Hepatocyte (in vitro differentiated cells): ENCODE results near the gene TEX22. TPM values are rescaled to one million over a fixed set of nuclear protein-coding genes. Genes with fewer than 3 reads are reported as not detected.

ENCODE experiments used
- DNase-seq: peaks from one replicate; pipeline ENCODE4 v3.0.0-alpha.2; 2016; ENCODE audit warnings: low spot score
- H2AFZ ChIP-seq: fragments of 200-600 bp; sonication (generic); 2 replicates; pipeline ENCODE4 v1.6.0; 2016; ENCODE audit warnings: antibody characterized with exemption, mild to moderate bottlenecking
- H3K27ac ChIP-seq: fragments of 200-600 bp; sonication (generic); 2 replicates; pipeline ENCODE4 v1.5.1; 2016; ENCODE audit warnings: mild to moderate bottlenecking
- H3K27me3 ChIP-seq: fragments of 200-600 bp; sonication (generic); 2 replicates; pipeline ENCODE4 v1.6.1; 2016
- H3K36me3 ChIP-seq: fragments of 200-600 bp; sonication (generic); replicated peaks from 2 replicates; pipeline ENCODE4 v1.5.1; 2016; ENCODE audit warnings: low read depth; ENCODE audit not compliant: insufficient read depth
- H3K4me1 ChIP-seq: fragments of 200-600 bp; sonication (generic); 2 replicates; pipeline ENCODE4 v1.5.1; 2016; ENCODE audit warnings: mild to moderate bottlenecking, moderate library complexity; ENCODE audit not compliant: insufficient read depth
- H3K4me2 ChIP-seq: fragments of 200-600 bp; sonication (generic); 2 replicates; pipeline ENCODE4 v1.6.0; 2016
- H3K4me3 ChIP-seq: fragments of 200-600 bp; sonication (generic); 2 replicates; pipeline ENCODE4 v1.5.1; 2016; ENCODE audit warnings: mild to moderate bottlenecking
- H3K79me2 ChIP-seq: fragments of 200-600 bp; sonication (generic); 2 replicates; pipeline ENCODE4 v1.6.0; 2017; ENCODE audit warnings: mild to moderate bottlenecking
- H3K9me2 ChIP-seq: fragments of 200-600 bp; sonication (generic); replicated peaks from 2 replicates; pipeline ENCODE4 v1.6.0; 2017; ENCODE audit warnings: mild to moderate bottlenecking; ENCODE audit not compliant: insufficient read depth
- H3K9me3 ChIP-seq: fragments of 200-600 bp; sonication (generic); 2 replicates; pipeline ENCODE4 v1.5.1; 2016; ENCODE audit warnings: low read depth, mild to moderate bottlenecking
- H4K20me1 ChIP-seq: fragments of 200-600 bp; sonication (generic); 2 replicates; pipeline ENCODE4 v1.6.0; 2016; ENCODE audit warnings: mild to moderate bottlenecking; ENCODE audit not compliant: insufficient read depth, poor library complexity, severe bottlenecking
- EZH2 ChIP-seq: fragments of 200-600 bp; sonication (generic); IDR thresholded peaks from 2 replicates; pipeline ENCODE4 v1.6.1; 2016; ENCODE audit warnings: antibody characterized with exemption, mild to moderate bottlenecking, borderline replicate concordance
- EZH2phosphoT487 ChIP-seq: fragments of 200-600 bp; sonication (generic); IDR thresholded peaks from one replicate; pipeline ENCODE4 v1.6.1; 2018; ENCODE audit warnings: antibody characterized with exemption, mild to moderate bottlenecking, low read depth, moderate library complexity; ENCODE audit not compliant: unreplicated experiment, severe bottlenecking
- WGBS: methylation state at CpG from one replicate; pipeline ENCODE4 v1.1.6; 2016; ENCODE audit warnings: low lambda C conversion rate; ENCODE audit errors: missing lambda C conversion rate; 5-methylcytosine and 5-hydroxymethylcytosine counted together
- polyA plus RNA-seq: library from polyadenylated mRNA; unstranded; fragments of >200 nt; fragmentation: Nextera tagmentation; extraction: Ambion mirVana; gene quantifications from 2 replicates; pipeline ENCODE4 v1.2.1, GENCODE V29; 2016
- total RNA-seq: library from RNA; depleted of rRNA; stranded (reverse); fragments of >200 nt; gene quantifications from 2 replicates; pipeline ENCODE4 v1.2.3, GENCODE V29; 2014
- TF ChIP-seq, protein P1 (sequence below): fragments of 200-600 bp; sonication (generic); IDR thresholded peaks from 2 replicates; pipeline ENCODE4 v1.5.1; 2016; ENCODE audit warnings: antibody characterized with exemption, mild to moderate bottlenecking; ENCODE audit not compliant: poor library complexity

TEX22 gene
- total and polyA plus RNA-seq, 2 experiments from 2014 or later: 0.76 TPM; not detected in 1

DNA sequence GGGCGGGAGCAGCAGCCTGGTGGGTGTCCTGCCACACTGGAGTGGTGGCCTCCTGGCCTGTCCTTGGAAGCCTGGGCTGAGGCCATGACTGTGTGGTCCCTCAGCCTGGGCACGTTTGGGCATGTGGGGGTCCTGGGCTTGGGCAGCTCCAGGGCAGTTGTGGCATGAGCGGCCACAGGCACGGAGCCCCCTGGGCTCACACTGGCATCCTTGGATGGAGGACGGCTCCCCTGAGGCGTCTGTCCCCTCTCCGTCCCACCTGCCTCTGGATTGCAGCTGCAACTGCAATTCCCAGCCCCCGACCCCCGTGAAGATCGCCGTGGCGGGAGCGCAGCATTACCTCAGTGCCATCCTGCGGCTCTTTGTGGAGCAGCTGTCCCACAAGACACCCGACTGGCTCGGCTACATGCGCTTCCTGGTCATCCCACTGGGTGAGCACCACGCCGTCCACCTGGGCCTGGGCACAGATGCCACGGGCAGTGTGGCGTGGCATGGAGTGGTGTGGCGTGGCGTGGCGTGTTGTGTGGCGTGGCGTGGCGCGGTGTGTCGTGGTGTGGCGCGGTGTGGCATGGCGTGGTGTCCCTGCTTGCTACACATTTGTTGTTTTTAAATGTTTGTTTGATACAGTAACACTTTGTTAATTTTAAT is 15.1 kb upstream of the TEX22 start:
- H4K20me1 ChIP-seq: no peaks in the 10 kb centered on the region
- H3K9me3 ChIP-seq: no peaks in the 10 kb centered on the region
- H3K27me3 ChIP-seq: no peaks in the 10 kb centered on the region
- TF ChIP-seq EZH2 (no peak), EZH2phosphoT487 (no peak)
- TF ChIP-seq, protein P1, sequence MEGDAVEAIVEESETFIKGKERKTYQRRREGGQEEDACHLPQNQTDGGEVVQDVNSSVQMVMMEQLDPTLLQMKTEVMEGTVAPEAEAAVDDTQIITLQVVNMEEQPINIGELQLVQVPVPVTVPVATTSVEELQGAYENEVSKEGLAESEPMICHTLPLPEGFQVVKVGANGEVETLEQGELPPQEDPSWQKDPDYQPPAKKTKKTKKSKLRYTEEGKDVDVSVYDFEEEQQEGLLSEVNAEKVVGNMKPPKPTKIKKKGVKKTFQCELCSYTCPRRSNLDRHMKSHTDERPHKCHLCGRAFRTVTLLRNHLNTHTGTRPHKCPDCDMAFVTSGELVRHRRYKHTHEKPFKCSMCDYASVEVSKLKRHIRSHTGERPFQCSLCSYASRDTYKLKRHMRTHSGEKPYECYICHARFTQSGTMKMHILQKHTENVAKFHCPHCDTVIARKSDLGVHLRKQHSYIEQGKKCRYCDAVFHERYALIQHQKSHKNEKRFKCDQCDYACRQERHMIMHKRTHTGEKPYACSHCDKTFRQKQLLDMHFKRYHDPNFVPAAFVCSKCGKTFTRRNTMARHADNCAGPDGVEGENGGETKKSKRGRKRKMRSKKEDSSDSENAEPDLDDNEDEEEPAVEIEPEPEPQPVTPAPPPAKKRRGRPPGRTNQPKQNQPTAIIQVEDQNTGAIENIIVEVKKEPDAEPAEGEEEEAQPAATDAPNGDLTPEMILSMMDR: no peak
- no peaks in the 10 kb centered on the region for H3K9me2 ChIP-seq
- H3K4me2 ChIP-seq: no peak overlapping the region
- no peaks in the 10 kb centered on the region for H3K36me3 ChIP-seq
- no peak overlapping the region for H3K4me3 ChIP-seq
- H3K4me1 ChIP-seq: no peaks in the 10 kb centered on the region
- no peak overlapping the region for H3K27ac ChIP-seq
- no peak overlapping the region for H2AFZ ChIP-seq
- no peaks in the 10 kb centered on the region for H3K79me2 ChIP-seq
- no peak for DNase-seq
- WGBS: 98% methylated on average over 32 of the region's 32 CpGs

DNA sequence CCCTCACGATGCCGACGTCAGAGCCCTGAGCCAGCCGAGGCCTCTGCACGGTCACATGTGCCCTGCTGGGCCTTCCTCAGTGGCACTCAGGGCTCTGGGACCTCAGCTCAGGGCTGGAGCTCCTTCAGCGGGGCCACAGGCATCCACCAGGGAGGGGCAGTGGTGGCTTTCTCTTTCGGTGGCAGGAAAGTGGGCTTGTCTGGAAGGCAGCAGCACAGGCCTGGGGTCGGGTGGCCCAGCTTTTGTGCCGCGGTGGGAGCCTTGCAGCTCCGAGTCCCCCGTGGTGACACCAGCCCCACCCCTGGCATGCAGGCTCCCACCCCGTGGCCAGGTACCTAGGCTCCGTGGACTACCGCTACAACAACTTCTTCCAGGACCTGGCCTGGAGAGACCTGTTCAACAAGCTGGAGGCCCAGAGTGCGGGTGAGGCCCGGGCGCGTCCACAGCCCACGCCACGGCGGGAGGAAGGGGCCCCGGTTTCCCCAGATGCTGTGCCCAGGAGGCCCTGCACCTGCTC is 14.2 kb upstream of the TEX22 start:
- Histone ChIP-seq H3K27me3 (no peaks in the 10 kb centered on the region), H3K36me3 (no peaks in the 10 kb centered on the region), H4K20me1 (no peaks in the 10 kb centered on the region), H3K9me3 (no peaks in the 10 kb centered on the region), H3K27ac (no peak overlapping the region), H3K9me2 (no peaks in the 10 kb centered on the region), H3K79me2 (no peaks in the 10 kb centered on the region), H3K4me2 (no peak overlapping the region), H2AFZ (no peak overlapping the region), H3K4me1 (no peaks in the 10 kb centered on the region), H3K4me3 (no peak overlapping the region)
- TF ChIP-seq, protein P1: no peak
- no peak for TF ChIP-seq EZH2phosphoT487
- no peak for TF ChIP-seq EZH2
- no peak for DNase-seq
- WGBS: 94% methylated on average over 22 of the region's 23 CpGs

DNA sequence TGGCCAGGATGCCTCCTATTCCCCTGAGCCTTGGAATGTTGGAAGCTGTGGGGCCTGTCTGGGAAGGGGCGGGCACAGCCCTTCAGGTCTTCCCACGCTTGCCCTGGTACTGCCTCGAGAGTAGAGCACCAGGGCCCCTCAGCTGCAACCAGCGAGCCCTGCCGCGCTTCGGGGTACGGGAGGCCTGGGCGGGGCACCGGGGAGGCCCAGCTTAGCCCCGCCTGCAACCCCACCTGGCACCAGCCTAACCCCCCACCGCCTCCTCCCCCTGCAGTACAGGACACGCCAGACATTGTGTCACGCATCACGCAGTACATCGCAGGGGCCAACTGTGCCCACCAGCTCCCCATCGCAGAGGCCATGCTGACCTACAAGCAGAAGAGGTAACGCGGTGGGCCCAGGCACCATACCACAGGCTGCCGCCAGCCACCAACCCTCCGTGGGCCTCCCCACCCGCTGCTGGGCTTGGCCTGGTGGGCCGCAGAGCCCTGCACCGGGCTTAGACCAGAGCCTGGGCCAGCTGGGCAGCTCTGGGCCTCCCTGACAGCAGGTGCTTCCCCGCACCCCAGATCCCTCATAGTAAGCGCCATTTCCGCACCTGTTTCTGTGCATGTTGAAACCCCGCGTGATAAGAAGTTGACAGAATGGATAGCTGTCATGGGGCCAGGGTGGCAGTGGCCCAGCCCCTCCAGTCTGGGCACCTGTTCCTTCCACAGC is 13.6 kb upstream of the TEX22 start:
- Histone ChIP-seq H3K9me2 (no peaks in the 10 kb centered on the region), H3K9me3 (no peaks in the 10 kb centered on the region), H3K4me3 (no peak overlapping the region), H2AFZ (no peak overlapping the region), H4K20me1 (no peaks in the 10 kb centered on the region), H3K27me3 (no peaks in the 10 kb centered on the region), H3K36me3 (no peaks in the 10 kb centered on the region), H3K27ac (no peak overlapping the region), H3K4me1 (no peaks in the 10 kb centered on the region), H3K4me2 (no peak overlapping the region), H3K79me2 (no peaks in the 10 kb centered on the region)
- 95% methylated on average over 20 of the region's 29 CpGs for WGBS
- TF ChIP-seq, protein P1: no peak
- no peak for TF ChIP-seq EZH2
- TF ChIP-seq EZH2phosphoT487: no peak
- DNase-seq: no peak
